Loucy (cell line): Measurements from ENCODE around the gene SDR42E2.

Source experiments
- CTCF ChIP-seq: fragments of 200-600 bp; sonication (generic); conservative IDR thresholded peaks from 2 replicates; pipeline ENCODE4 v1.5.1; 2014; ENCODE audit warnings: mild to moderate bottlenecking, antibody characterized with exemption, low read length
- EZH2phosphoT487 ChIP-seq: fragments of 200-600 bp; IDR thresholded peaks from 2 replicates; pipeline ENCODE4 v1.6.1; 2018; ENCODE audit warnings: antibody characterized with exemption, mild to moderate bottlenecking, moderate library complexity, borderline replicate concordance

GRCh38 chr16:22204091-22204655, 41.9 kb downstream of the SDR42E2 start:
- TF ChIP-seq CTCF: no peak
- no peak for TF ChIP-seq EZH2phosphoT487
